ENCODE data around the gene SOX5.

SOX5 gene

DNA sequence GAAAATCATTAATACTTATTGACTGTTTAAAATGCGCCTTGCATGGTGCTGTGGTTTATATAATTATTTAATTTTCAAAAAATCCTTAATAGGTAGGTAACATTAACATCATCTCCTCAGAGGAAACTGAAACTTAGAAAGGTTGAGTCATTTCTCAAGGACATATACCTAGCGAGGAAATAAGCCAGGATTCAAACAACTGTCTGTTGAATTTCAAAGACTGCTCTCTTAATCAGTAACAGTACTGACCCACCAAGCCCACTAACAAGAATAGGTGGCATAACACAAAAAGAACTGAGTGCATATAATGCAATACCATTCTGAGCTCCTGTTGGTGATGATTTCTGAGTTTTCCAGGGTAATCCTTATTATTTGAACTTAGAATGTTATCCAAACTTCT, 174.3 kb downstream of the SOX5 start:
- no peak overlapping the region for H3K4me3 ChIP-seq (ENCODE audit: low read length)
- TF ChIP-seq ZNF274 (IDR thresholded peaks at IDR 0.05; ENCODE audit: low read depth, low read length): no peak

DNA sequence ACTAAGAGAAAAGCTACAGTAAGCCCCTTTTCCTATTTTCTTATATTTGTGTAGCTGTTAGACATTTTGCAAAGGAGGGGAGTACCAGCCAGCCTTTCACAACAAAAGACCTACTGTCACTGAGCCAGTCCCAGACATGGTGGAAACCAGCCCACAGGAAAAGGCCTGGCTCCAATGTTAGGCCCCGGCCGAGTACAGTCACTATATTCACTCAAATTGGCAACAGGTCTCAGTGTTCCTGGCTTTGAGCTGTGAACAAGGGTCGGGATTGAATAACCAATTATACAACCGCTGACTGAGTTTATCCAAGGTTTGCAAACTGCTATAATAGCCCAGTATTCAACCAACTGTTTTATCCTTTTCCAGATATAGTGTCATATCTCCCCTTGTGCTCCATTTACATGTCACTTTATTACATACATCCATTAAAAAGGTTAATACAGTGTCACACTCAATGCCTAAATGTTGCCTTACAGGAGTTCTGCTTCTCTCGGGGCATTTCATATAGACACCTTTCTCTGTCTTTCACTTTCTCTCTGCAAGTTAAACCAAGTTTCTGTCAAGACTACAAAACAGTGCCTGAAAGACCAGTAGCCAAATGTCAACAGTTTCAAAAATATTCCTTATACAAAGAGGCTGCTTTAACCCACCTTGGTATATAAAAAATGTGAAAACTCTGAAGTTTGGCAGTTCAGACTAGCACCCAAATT, 178.1 kb downstream of the SOX5 start:
- H3K4me3 ChIP-seq (ENCODE audit: low read length): no peak overlapping the region
- TF ChIP-seq ZNF274 (IDR thresholded peaks at IDR 0.05; ENCODE audit: low read depth, low read length): no peak

- TF ChIP-seq ZNF274 (IDR thresholded peaks at IDR 0.05; ENCODE audit: low read depth, low read length): no peak
- no peak overlapping the region for H3K4me3 ChIP-seq (ENCODE audit: low read length)
Measured at GRCh38 chr12:23770202-23770938, 179.1 kb downstream of the SOX5 start.

DNA sequence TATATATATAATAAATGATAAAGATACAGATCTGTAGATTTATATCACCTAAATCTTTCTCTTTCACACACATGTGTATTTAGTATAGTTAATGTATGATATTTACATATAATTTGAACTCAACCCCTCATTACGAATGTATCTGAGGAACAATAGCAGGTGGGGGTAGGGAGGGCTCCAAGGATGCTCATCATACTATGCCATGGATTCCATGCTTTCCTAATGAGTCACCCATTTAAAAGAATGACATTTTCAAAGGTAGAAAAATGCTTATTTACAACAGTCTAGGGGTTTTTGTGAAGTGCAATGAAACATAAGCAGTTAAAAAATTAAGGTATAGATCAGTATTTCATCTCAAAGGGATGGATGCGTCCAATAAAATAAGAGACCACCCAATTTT, 181.6 kb downstream of the SOX5 start:
- TF ChIP-seq ZNF274 (IDR thresholded peaks at IDR 0.05; ENCODE audit: low read depth, low read length): no peak
- H3K4me3 ChIP-seq (ENCODE audit: low read length): no peak overlapping the region

DNA sequence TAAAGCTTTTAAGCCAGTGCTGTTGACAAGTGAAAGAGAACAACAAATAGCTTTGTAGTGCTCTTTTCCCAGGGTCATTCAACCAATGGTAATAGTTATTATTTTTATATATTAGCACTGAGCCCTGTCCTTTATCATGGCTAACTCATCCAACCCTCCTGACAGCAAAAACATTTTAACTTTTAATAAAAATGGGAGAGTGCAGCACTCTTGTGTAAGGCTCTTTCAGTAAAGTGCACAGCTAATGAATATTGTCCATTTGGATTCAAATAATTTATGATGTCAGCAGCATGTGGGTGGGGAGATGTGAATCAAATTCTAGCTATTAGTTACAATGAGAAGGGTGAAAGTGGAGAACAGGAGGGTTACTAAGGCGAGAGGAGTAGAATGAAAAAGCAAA, 185.7 kb downstream of the SOX5 start:
- H3K4me3 ChIP-seq (ENCODE audit: low read length): no peak overlapping the region
- no peak for TF ChIP-seq ZNF274 (IDR thresholded peaks at IDR 0.05; ENCODE audit: low read depth, low read length)

DNA sequence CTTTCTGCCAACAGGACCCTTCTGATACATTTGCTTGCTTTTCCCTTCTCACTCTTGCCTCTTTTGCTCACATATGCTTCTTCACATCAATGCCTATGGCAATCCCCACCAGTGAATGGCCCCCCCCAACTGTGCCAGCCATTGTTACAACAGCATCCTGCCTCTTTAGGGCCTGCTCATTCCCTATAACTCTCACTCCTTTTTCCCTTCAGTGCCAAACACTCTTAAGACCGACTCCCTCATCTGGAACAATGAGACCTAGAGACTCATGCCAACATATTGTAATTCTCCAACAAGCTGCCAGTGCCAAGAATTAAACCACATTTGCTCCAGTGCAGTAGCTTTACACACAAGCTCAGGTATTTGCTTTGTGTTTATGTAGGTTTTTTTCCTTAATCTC, 189.0 kb downstream of the SOX5 start:
- TF ChIP-seq ZNF274 (IDR thresholded peaks at IDR 0.05; ENCODE audit: low read depth, low read length): no peak
- no peak overlapping the region for H3K4me3 ChIP-seq (ENCODE audit: low read length)

GRCh38 chr12:23758608-23759007, 190.9 kb downstream of the SOX5 start:
- TF ChIP-seq ZNF274 (IDR thresholded peaks at IDR 0.05; ENCODE audit: low read depth, low read length): no peak
- no peak overlapping the region for H3K4me3 ChIP-seq (ENCODE audit: low read length)

GRCh38 chr12:23757541-23757962, 191.9 kb downstream of the SOX5 start:
- TF ChIP-seq ZNF274 (IDR thresholded peaks at IDR 0.05; ENCODE audit: low read depth, low read length): no peak
- no peak overlapping the region for H3K4me3 ChIP-seq (ENCODE audit: low read length)

DNA sequence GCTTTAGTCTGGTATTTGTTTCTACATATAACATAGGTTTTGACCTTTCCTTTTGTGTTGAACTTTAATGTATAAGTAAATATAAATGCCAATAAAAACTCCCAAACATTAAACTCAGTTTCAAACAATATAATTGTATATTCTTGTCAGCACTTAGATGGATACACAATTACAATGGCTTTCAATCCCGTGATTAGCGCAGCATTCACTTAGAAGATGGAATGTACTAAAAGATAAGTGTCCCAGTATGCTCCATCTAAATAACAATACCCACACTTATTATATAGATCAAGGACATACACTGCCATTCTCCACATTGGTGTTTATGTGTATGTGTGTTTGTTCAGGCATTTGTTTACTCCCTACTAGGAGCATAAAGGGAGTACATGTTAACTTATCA, 193.1 kb downstream of the SOX5 start:
- H3K4me3 ChIP-seq (ENCODE audit: low read length): no peak overlapping the region
- no peak for TF ChIP-seq ZNF274 (IDR thresholded peaks at IDR 0.05; ENCODE audit: low read depth, low read length)

DNA sequence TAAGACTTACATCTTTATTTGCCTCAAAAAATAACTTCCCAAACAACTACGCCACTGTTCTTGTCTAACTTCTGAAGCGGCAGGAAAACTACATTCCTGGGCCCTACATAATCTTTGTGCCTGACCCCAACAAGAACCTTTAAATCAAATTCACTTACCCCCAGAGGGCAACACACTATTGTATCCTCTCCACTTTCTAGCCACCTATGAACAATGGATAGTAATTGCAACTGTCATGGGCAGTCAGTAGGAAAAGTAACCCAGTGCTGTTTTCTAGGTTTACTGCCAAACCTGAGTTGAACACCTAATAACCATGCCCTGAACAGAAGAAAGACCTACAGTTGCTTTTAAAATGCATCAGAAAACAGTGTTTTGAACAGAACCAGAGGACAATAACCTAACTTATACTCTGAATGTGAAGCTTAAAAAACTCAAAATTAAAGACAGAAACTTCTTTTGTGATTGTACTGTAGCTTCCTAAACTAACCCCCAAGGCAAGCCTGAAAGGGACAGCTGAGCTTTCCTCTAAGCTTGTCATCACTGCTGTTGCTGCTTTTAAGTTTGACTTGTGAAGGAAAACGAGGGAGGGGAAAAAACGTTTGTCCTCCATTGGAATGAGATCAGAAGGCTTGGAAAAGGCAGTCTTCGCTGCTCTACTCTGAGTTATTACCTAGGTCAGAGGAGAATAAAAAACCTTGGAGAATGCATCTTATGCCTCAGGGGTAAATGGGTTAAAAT, 195.7 kb downstream of the SOX5 start:
- no peak for TF ChIP-seq ZNF274 (IDR thresholded peaks at IDR 0.05; ENCODE audit: low read depth, low read length)
- no peak overlapping the region for H3K4me3 ChIP-seq (ENCODE audit: low read length)

DNA sequence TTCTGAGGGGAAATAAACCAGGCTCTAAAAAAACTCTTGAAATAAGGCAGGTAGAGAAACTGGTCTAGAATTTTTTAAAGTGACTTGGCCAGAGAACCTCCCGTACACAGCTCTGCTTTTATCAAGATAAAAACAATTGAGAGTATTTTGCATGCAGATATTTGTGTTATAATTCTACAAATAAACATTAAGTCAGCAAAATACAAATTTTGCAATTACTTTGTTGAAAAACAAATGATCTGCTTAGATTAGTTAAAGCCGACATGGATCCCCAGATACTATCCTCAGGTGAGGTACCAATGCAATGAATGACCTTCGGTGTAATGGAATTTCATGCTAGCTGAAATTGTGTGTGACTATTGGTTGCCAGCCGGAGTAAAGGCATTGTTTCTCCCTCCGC, 197.2 kb downstream of the SOX5 start:
- TF ChIP-seq ZNF274 (IDR thresholded peaks at IDR 0.05; ENCODE audit: low read depth, low read length): no peak
- no peak overlapping the region for H3K4me3 ChIP-seq (ENCODE audit: low read length)

DNA sequence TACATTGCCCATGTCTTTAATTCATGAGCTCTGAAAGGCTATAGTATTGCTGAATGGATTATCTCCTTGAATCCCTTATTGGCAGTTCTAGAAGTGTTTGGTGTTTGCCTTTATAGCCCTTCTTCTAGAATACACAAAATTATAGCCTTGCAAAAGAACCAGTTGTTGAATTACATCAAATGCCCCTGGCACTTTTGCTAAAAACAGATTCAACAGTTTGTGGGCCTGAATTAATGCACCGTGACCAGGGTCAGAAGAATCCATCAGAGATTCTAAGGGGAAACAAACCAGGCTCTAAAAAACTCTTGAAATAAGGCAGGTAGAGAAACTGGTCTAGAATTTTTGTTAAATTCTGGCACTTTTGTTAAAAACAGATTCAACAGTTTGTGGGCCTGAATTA, 197.8 kb downstream of the SOX5 start:
- no peak overlapping the region for H3K4me3 ChIP-seq (ENCODE audit: low read length)
- TF ChIP-seq ZNF274 (IDR thresholded peaks at IDR 0.05; ENCODE audit: low read depth, low read length): no peak

DNA sequence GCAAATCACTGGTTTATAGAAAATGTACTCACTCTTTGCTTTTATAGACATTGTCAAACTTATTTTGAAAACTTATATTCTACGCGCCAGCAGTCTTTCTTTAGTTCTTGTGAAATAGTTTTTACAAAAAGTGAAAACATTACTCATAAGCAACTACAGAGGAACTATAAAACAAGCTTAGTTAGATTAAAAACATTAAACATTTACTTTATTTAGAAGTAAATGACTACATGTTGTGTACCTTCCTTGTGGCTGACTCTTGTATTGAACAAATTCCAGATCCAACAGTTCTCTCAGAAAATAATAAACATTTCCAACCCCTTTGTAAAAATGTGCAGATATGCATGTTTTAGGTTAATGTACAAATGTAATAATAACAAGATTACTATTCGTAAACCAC, 198.5 kb downstream of the SOX5 start:
- no peak overlapping the region for H3K4me3 ChIP-seq (ENCODE audit: low read length)
- no peak for TF ChIP-seq ZNF274 (IDR thresholded peaks at IDR 0.05; ENCODE audit: low read depth, low read length)

DNA sequence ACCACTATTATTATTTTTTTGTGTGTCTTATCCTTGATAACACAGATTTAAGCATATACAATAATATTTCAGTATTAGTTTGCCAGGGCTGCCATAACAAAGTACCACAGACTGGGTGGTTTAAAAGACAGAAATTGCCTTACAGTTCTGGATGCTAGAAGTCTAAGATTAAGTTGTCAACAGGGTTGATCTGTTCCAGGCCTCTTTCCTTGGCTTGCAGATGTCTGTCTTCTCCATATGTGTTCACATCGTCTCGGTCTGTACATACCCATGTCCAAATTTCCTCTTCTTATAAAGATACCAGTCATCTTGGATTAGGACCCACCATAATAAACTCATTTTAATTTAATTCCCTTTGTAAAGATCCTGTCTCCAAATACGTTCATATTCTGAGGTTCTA, 204.8 kb downstream of the SOX5 start:
- no peak overlapping the region for H3K4me3 ChIP-seq (ENCODE audit: low read length)
- no peak for TF ChIP-seq ZNF274 (IDR thresholded peaks at IDR 0.05; ENCODE audit: low read depth, low read length)

DNA sequence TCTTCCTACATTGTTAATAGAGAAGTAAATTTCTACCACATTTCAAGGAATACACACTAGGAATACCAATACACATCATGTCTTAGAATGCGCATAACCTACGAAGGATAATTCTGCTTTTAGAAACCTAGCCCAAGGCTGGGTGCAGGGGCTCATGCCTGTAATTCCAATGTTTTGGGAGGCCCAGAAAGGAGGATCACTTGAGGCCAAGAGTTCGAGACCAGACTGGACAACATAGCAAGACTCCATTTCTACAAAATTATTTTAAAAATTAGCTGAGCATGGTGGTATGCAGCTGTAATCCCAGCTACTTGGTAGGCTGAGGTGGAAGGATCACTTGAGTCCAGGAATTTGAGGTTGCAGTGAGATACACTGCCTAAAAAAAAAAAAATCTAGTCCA, 206.9 kb downstream of the SOX5 start:
- H3K4me3 ChIP-seq (ENCODE audit: low read length): no peak overlapping the region

More for the DNA sequence above, 206.9 kb downstream of the SOX5 start:
- no peak for TF ChIP-seq ZNF274 (IDR thresholded peaks at IDR 0.05; ENCODE audit: low read depth, low read length)
